ENCODE results near the gene GNPNAT1. TPM values are rescaled to one million over a fixed set of nuclear protein-coding genes. Genes with fewer than 3 reads are reported as not detected.
A peak's percentile ranks its signal among the peaks of the same experiment; 100 is the strongest.

The GNPNAT1 gene
- total RNA-seq, 4 donors from 2014 or later = 10.6 to 33.0 (median 13.7) TPM

DNA sequence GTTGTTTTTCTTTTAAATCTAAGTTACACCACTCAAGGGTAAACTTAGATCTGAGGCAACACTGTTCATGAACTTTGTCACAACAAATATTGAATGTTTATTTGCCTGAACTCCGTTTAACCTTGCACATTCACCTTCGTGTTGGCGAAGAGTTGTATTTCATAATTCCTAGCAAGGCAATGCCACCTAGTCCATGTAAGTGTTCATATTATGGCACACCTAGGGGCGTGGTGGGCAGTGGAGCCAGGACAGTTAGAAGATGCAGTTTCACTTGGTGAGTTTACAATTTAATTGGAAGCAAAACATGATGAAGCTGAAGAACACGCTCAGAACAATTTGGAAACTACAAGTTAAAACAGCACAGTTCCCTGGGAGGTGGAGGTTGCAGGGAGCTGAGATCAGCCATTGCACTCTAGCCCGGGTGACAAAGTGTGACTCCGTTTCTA is 30.4 kb upstream of the GNPNAT1 start:
- Histone ChIP-seq H3K4me1 (no peaks in the 10 kb centered on the region), H3K27ac (no peak overlapping the region), H3K27me3 (no peaks in the 10 kb centered on the region), H3K9me3 (no peaks in the 10 kb centered on the region), H3K4me3 (no peak overlapping the region), H3K36me3 (no peaks in the 10 kb centered on the region)
- no peak for DNase-seq
- TF ChIP-seq, protein P1, sequence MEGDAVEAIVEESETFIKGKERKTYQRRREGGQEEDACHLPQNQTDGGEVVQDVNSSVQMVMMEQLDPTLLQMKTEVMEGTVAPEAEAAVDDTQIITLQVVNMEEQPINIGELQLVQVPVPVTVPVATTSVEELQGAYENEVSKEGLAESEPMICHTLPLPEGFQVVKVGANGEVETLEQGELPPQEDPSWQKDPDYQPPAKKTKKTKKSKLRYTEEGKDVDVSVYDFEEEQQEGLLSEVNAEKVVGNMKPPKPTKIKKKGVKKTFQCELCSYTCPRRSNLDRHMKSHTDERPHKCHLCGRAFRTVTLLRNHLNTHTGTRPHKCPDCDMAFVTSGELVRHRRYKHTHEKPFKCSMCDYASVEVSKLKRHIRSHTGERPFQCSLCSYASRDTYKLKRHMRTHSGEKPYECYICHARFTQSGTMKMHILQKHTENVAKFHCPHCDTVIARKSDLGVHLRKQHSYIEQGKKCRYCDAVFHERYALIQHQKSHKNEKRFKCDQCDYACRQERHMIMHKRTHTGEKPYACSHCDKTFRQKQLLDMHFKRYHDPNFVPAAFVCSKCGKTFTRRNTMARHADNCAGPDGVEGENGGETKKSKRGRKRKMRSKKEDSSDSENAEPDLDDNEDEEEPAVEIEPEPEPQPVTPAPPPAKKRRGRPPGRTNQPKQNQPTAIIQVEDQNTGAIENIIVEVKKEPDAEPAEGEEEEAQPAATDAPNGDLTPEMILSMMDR (IDR thresholded peaks at IDR 0.05) = no peak
- TF ChIP-seq POLR2A (IDR thresholded peaks at IDR 0.05) = no peak

DNA sequence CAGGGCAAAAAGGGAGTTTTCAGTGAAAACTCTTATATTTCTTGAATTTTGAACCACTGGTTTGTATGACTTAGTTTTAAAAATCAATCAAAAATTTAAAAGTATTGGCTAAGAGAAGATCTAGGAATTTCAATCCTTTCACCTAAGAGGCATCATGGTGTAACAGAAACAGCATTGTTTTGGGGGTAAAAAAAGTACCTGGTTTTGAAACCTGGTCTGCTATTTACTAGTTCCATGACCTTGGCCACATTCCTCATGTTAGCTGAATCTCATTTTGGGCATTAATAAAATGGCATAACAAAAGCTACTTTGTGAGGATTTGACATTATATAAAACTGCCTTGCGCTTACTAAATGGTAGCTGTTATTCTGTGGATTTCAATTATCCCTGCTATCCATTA is 16.7 kb upstream of the GNPNAT1 start:
- Histone ChIP-seq H3K4me1 (no peaks in the 10 kb centered on the region), H3K4me3 (no peak overlapping the region), H3K36me3 (no peaks in the 10 kb centered on the region), H3K9me3 (no peaks in the 10 kb centered on the region), H3K27ac (no peak overlapping the region), H3K27me3 (no peaks in the 10 kb centered on the region)
- no peak for DNase-seq
- TF ChIP-seq, protein P1 (IDR thresholded peaks at IDR 0.05) = no peak

DNA sequence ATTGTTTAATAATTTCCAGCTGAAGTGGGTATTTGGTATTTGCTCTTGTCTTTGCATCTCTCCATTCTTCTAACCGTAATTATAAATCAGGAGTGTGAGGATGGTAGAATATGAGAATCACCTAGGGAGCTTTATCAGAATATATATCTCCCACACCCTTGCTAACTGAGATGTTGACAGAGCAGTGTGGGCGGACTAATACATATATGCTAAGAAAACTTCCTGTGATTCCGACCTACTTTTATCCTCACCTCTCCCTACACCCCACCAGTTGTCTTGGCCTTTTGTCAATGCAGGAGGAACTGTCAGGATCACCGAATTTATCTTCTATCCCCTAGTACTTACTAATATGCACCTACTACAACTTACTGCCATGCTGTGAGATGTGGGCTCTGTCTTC is 14.7 kb upstream of the GNPNAT1 start:
- Histone ChIP-seq H3K36me3 (no peaks in the 10 kb centered on the region), H3K9me3 (no peaks in the 10 kb centered on the region), H3K4me3 (no peak overlapping the region), H3K27me3 (no peaks in the 10 kb centered on the region), H3K4me1 (no peaks in the 10 kb centered on the region), H3K27ac (no peak overlapping the region)
- TF ChIP-seq, protein P1 (IDR thresholded peaks at IDR 0.05) = no peak
- no peak for DNase-seq

DNA sequence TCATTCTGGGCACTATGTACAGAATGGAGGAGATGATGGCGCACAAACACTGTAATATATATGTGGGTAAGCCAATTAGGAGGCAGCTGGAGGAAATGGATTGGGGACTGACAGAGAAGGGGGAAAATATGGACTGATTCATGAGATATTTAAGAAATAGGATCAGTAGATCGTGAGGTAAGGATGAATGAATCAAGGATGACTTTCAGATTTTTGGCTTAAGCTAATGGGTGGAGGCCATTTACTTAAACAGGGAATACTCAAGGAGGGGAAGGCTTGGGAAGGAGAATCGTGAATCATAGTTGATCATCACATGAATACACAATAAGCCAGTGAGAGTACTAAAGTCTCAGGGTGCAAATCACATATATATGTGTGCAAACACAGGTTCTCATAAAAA is 11.2 kb upstream of the GNPNAT1 start:
- Histone ChIP-seq H3K4me3 (no peak overlapping the region), H3K36me3 (no peaks in the 10 kb centered on the region), H3K9me3 (no peaks in the 10 kb centered on the region), H3K4me1 (no peaks in the 10 kb centered on the region), H3K27me3 (no peaks in the 10 kb centered on the region), H3K27ac (no peak overlapping the region)
- DNase-seq = no peak
- TF ChIP-seq, protein P1 (IDR thresholded peaks at IDR 0.05) = no peak
- no peak for TF ChIP-seq POLR2A (IDR thresholded peaks at IDR 0.05)

DNA sequence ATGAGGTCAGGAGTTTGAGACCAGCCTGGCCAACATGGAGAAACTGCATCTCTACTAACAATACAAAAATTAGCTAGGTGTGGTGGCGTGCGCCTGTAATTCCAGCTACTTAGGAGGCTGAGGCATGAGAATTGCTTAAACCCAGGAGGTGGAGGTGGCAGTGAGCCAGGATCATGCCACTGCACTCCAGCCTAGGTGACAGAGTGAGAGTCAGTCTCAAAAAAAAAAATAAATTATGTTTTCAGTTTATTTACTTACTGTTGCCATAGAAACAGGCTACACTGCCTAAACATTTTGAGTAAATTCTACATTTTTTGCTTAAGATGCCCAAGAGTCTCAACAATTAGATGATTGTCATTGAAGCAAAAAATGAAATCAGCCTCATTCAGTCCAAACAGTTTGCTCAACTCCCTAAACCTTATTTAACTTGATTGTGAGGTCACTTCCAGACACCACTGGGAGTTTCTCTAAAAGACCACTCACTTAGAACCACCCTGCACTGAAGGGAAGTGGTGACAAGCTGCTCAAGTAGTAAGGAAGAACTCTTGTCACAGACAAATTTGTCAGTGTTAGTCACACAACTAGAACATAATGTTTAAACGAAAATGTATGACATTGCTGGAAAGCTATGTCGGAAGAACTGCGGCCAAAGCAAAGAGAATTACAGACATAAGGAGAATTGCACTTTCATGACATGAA is 9.8 kb upstream of the GNPNAT1 start:
- DNase-seq = no peak
- no peaks in the 10 kb centered on the region for H3K9me3 ChIP-seq
- H3K27ac ChIP-seq = peak overlapping the region in 1 of 4 donors; percentile 40

More for the DNA sequence above, 9.8 kb upstream of the GNPNAT1 start:
- Histone ChIP-seq H3K27me3 (no peaks in the 10 kb centered on the region), H3K4me1 (no peaks in the 10 kb centered on the region), H3K4me3 (no peak overlapping the region), H3K36me3 (no peaks in the 10 kb centered on the region)
- no peak for TF ChIP-seq POLR2A (IDR thresholded peaks at IDR 0.05)
- TF ChIP-seq, protein P1 (IDR thresholded peaks at IDR 0.05) = no peak
